GM23248 (cell line): ENCODE data around the gene CDKN2A. TPM values are rescaled to one million over a fixed set of nuclear protein-coding genes. Genes with fewer than 3 reads are reported as not detected.

Experiments
- DNase-seq: peaks from one replicate; pipeline ENCODE4 v3.0.0-alpha.2; 2015
- H2AFZ ChIP-seq: fragments of 200-600 bp; sonication (generic); 2 replicates; pipeline ENCODE4 v1.6.1; 2016; ENCODE audit warnings: antibody characterized with exemption
- H3F3A ChIP-seq: fragments of 200-600 bp; sonication (generic); 2 replicates; pipeline ENCODE4 v1.6.1; 2016; ENCODE audit warnings: mild to moderate bottlenecking, antibody characterized with exemption, mixed run types; ENCODE audit not compliant: insufficient read depth
- H3K27ac ChIP-seq: fragments of 200-600 bp; sonication (generic); 2 replicates; pipeline ENCODE4 v1.5.1; 2016; ENCODE audit warnings: mild to moderate bottlenecking
- H3K27me3 ChIP-seq: fragments of 200-600 bp; sonication (generic); replicated peaks from 2 replicates; pipeline ENCODE4 v1.6.1; 2016; ENCODE audit warnings: mild to moderate bottlenecking; ENCODE audit not compliant: insufficient read depth
- H3K36me3 ChIP-seq: fragments of 200-600 bp; sonication (generic); 2 replicates; pipeline ENCODE4 v1.6.1; 2016; ENCODE audit warnings: low read depth, mild to moderate bottlenecking
- H3K4me1 ChIP-seq: fragments of 200-600 bp; sonication (generic); 2 replicates; pipeline ENCODE4 v1.6.1; 2016; ENCODE audit warnings: mild to moderate bottlenecking; ENCODE audit not compliant: insufficient read depth
- H3K4me2 ChIP-seq: fragments of 200-600 bp; sonication (generic); one replicate; pipeline ENCODE4 v1.6.1; 2016; ENCODE audit warnings: mild to moderate bottlenecking; ENCODE audit not compliant: unreplicated experiment
- H3K4me3 ChIP-seq: fragments of 200-600 bp; sonication (generic); 2 replicates; pipeline ENCODE4 v1.5.1; 2016; ENCODE audit warnings: mild to moderate bottlenecking
- H3K79me2 ChIP-seq: fragments of 200-600 bp; sonication (generic); 2 replicates; pipeline ENCODE4 v1.6.1; 2016; ENCODE audit warnings: mild to moderate bottlenecking; ENCODE audit not compliant: insufficient read depth
- H3K9ac ChIP-seq: fragments of 200-600 bp; sonication (generic); 2 replicates; pipeline ENCODE4 v1.6.1; 2016; ENCODE audit warnings: mild to moderate bottlenecking
- H3K9me2 ChIP-seq: fragments of 200-600 bp; sonication (generic); 2 replicates; pipeline ENCODE4 v1.6.1; 2016; ENCODE audit warnings: mixed run types, mild to moderate bottlenecking, moderate library complexity; ENCODE audit not compliant: insufficient read depth
- H3K9me3 ChIP-seq: fragments of 200-600 bp; sonication (generic); one replicate; pipeline ENCODE4 v1.6.1; 2017; ENCODE audit warnings: low read depth
- H4K20me1 ChIP-seq: fragments of 200-600 bp; sonication (generic); 2 replicates; pipeline ENCODE4 v1.6.0; 2016; ENCODE audit not compliant: insufficient read depth
- EZH2 ChIP-seq: fragments of 200-600 bp; sonication (generic); IDR thresholded peaks from 2 replicates; pipeline ENCODE4 v1.6.1; 2018; ENCODE audit warnings: antibody characterized with exemption, mild to moderate bottlenecking; ENCODE audit not compliant: insufficient read depth, poor library complexity, severe bottlenecking
- EZH2phosphoT487 ChIP-seq: fragments of 200-600 bp; sonication (generic); IDR thresholded peaks from 2 replicates; pipeline ENCODE4 v1.6.1; 2018; ENCODE audit warnings: antibody characterized with exemption, moderate library complexity, mild to moderate bottlenecking, low read depth; ENCODE audit not compliant: insufficient read depth
- WGBS, 2 experiments: methylation state at CpG; one replicate each; pipeline ENCODE4 v1.1.6; 2015 to 2017; ENCODE audit warnings: low lambda C conversion rate in 2 of 2, low coverage in 1 of 2; ENCODE audit errors: missing lambda C conversion rate in 2 of 2; 5-methylcytosine and 5-hydroxymethylcytosine counted together
- in situ Hi-C: fragments of 300-500 bp; cut with MboI; formaldehyde crosslinking; loops from 2 replicates; pipeline ENCODE4 v1.15.0; 2020
- polyA plus RNA-seq: library from polyadenylated mRNA; unstranded; fragments of >200 nt; fragmentation: Nextera tagmentation; extraction: Ambion mirVana; gene quantifications from 2 replicates; pipeline ENCODE4 v1.2.1, GENCODE V29; 2016
- total RNA-seq: library from RNA; depleted of rRNA; stranded (reverse); fragments of >200 nt; shearing (Covaris generic); gene quantifications from 2 replicates; pipeline ENCODE4 v1.2.3, GENCODE V29; 2014

CDKN2A gene
- total and polyA plus RNA-seq, 2 experiments from 2014 or later, result 27.3 to 42.2 TPM

DNA sequence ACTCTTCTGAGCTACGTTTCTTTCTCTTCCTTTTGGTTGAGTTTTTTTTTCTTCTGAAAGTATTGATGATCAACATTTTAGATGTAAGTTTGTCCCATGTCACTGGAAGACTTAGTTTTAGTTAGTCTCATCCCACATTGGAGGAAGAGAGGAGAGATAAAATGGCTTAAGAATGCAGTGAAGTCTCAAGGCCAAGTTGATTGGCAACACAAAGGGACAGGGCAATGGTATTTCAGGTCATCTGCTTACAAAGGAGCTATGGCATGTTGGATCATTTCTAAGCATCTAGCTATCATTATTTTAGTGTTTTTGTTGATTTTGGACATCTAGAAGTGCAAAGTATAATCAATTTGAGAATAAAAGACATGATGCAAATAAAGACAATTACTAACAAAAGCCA is 58.6 kb downstream of the CDKN2A start:
- in situ Hi-C loops, result no loop called here
- Histone ChIP-seq H2AFZ (no peak overlapping the region), H3K27me3 (no peaks in the 10 kb centered on the region), H3K4me1 (peaks cover 15% of the 10 kb centered on the region), H3K79me2 (no peaks in the 10 kb centered on the region), H3K9me2 (no peaks in the 10 kb centered on the region), H3K4me3 (no peak overlapping the region), H4K20me1 (no peaks in the 10 kb centered on the region), H3K4me2 (no peak overlapping the region), H3K9ac (no peak overlapping the region), H3K27ac (no peak overlapping the region), H3K9me3 (no peaks in the 10 kb centered on the region), H3F3A (peaks cover 16% of the 10 kb centered on the region; the same call in 1 of the 2 replicates), H3K36me3 (no peaks in the 10 kb centered on the region)
- no peak for DNase-seq
- WGBS, 2 experiments, result 33 to 60% methylated on average over 1 of the region's 1 CpG
- no peak for TF ChIP-seq EZH2phosphoT487

DNA sequence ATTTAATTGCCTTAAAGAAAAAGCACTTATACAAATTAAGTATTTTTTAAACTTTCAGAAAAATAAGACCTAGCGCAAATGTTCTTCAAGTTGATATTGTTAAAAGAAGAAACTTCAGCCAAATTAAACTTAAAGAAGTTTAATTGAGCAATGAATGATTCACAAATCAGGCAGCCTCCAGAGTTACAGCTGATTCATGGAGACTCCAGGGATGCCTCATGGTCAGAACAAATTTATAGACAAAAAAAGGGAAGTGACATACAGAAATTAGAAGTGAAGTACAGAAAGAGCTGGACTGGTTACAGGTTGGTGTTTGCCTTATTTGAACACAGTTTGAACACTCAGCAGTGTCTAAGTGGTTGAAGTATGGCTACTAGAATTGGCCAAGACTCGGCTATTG is 60.3 kb downstream of the CDKN2A start:
- no peaks in the 10 kb centered on the region for H3K9me3 ChIP-seq
- in situ Hi-C loops, result no loop called here
- 98% methylated on average over 2 of the region's 2 CpGs for WGBS, 2 experiments
- H3K27me3 ChIP-seq, result no peaks in the 10 kb centered on the region
- peak; percentile 74 for DNase-seq
- peaks cover 16% of the 10 kb centered on the region; the same call in 1 of the 2 replicates for H3F3A ChIP-seq
- H3K4me3 ChIP-seq, result no peak overlapping the region
- H2AFZ ChIP-seq, result no peak overlapping the region
- H3K27ac ChIP-seq, result no peak overlapping the region
- no peak overlapping the region for H3K4me2 ChIP-seq
- H3K4me1 ChIP-seq, result peaks cover 15% of the 10 kb centered on the region
- no peaks in the 10 kb centered on the region for H3K9me2 ChIP-seq
- H3K79me2 ChIP-seq, result no peaks in the 10 kb centered on the region
- no peaks in the 10 kb centered on the region for H4K20me1 ChIP-seq
- H3K36me3 ChIP-seq, result no peaks in the 10 kb centered on the region
- TF ChIP-seq EZH2 (no peak), EZH2phosphoT487 (no peak)
- no peak overlapping the region for H3K9ac ChIP-seq

DNA sequence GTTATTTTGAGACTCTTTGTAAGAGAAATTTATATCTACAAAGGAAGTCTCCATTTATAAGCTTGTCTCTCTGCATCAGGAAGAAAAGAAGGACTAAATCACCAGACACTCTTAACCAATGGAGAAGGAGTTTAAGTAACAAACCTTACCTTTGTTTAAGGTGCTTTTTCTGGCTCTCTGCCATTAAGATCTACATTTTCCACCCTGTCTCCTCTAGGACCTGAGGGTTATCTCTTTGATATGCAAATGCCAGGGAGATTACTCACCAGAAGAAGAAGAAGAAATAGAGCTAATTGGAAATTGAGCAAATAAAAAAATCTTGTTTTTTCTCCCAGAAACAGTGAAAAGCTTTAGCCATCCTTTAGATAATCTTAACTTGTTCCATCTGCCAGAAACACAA is 60.9 kb downstream of the CDKN2A start:
- Histone ChIP-seq H3K36me3 (no peaks in the 10 kb centered on the region), H3K9me3 (no peaks in the 10 kb centered on the region), H3K27me3 (no peaks in the 10 kb centered on the region), H3K4me3 (no peak overlapping the region), H3K79me2 (no peaks in the 10 kb centered on the region), H3K9ac (no peak overlapping the region), H2AFZ (no peak overlapping the region), H3K9me2 (no peaks in the 10 kb centered on the region), H4K20me1 (no peaks in the 10 kb centered on the region), H3F3A (peaks cover 16% of the 10 kb centered on the region; the same call in 1 of the 2 replicates), H3K4me2 (no peak overlapping the region), H3K4me1 (peaks cover 15% of the 10 kb centered on the region), H3K27ac (no peak overlapping the region)
- no peak for TF ChIP-seq EZH2
- TF ChIP-seq EZH2phosphoT487, result no peak
- no peak for DNase-seq
- in situ Hi-C loops, result no loop called here

DNA sequence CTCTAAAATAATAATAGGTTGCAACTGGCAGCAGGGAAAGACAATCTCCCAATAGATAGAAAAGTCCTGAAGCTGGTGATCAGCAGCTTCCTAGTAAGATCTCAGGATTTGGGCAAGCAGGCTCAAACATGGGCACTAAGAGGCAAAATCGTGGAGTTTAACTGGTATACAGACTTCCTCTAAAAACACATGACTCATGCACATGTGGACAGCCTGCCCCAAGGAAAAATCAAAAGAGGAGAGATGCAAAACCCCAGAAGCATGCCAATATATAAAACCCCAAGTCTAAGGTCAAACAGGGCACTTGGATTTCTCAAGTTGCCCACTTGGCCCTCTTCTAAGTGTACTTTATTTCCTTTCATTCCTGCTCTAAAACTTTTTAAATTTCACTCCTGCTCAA is 62.8 kb downstream of the CDKN2A start:
- Histone ChIP-seq H3K4me1 (peaks cover 15% of the 10 kb centered on the region), H4K20me1 (no peaks in the 10 kb centered on the region), H3K27me3 (no peaks in the 10 kb centered on the region), H3K36me3 (no peaks in the 10 kb centered on the region), H3K4me3 (no peak overlapping the region), H3K27ac (no peak overlapping the region), H3K4me2 (no peak overlapping the region), H3F3A (peaks cover 16% of the 10 kb centered on the region; the same call in 1 of the 2 replicates), H3K9me3 (no peaks in the 10 kb centered on the region), H3K79me2 (no peaks in the 10 kb centered on the region), H3K9ac (no peak overlapping the region), H3K9me2 (no peaks in the 10 kb centered on the region), H2AFZ (no peak overlapping the region)
- peak; percentile 25 for DNase-seq
- in situ Hi-C loops, result no loop called here
- TF ChIP-seq EZH2, result no peak
- TF ChIP-seq EZH2phosphoT487, result no peak
- 38 to 42% methylated on average over 1 of the region's 1 CpG for WGBS, 2 experiments

DNA sequence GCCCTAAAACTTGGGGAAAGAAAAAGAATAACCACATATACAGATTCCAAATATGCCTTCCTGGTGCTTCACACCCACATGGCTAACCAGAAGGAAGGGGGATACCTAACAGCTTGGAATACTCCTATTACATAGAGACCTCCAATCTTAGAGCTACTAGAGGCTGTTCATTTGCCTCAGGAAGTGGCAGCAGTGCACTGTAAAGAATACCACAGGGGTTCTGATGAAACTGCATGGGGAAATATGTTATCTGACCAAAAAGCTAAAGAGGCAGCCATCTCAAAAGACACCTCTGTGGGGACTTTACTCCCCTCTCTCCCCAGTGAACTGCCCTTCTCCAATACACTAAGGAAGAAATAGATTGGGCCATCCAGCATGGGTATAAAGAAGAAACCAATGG is 66.4 kb downstream of the CDKN2A start:
- no peak for DNase-seq
- TF ChIP-seq EZH2phosphoT487, result no peak
- H3K4me1 ChIP-seq, result no peaks in the 10 kb centered on the region
- no peaks in the 10 kb centered on the region for H3K9me2 ChIP-seq
- peaks cover under 1% of the 10 kb centered on the region; the same call in 1 of the 2 replicates for H3F3A ChIP-seq
- no peak overlapping the region for H3K4me3 ChIP-seq
- H3K27ac ChIP-seq, result no peak overlapping the region
- in situ Hi-C loops, result no loop called here
- no peaks in the 10 kb centered on the region for H3K79me2 ChIP-seq
- H3K9ac ChIP-seq, result no peak overlapping the region
- no peaks in the 10 kb centered on the region for H3K27me3 ChIP-seq
- H3K4me2 ChIP-seq, result no peak overlapping the region
- no peaks in the 10 kb centered on the region for H3K9me3 ChIP-seq
- no peak overlapping the region for H2AFZ ChIP-seq
- no peaks in the 10 kb centered on the region for H3K36me3 ChIP-seq
- no peaks in the 10 kb centered on the region for H4K20me1 ChIP-seq
